Activated CD8-positive, alpha-beta memory T cell treated with anti-CD3 and anti-CD28 coated beads, Interleukin-2, amount 50 U/mL, for 1 hour (primary cell): ENCODE data around the gene TP53I13.
"Not testable (repeated sequence)": the region's sequence is repeated elsewhere in the genome, so short reads cannot be mapped to it uniquely, and the experiment has no call there.

Experiments
- DNase-seq: peaks from one replicate; pipeline ENCODE4 v3.0.0-alpha.2; 2020; ENCODE audit errors: extremely low read depth

TP53I13 gene, protein sequence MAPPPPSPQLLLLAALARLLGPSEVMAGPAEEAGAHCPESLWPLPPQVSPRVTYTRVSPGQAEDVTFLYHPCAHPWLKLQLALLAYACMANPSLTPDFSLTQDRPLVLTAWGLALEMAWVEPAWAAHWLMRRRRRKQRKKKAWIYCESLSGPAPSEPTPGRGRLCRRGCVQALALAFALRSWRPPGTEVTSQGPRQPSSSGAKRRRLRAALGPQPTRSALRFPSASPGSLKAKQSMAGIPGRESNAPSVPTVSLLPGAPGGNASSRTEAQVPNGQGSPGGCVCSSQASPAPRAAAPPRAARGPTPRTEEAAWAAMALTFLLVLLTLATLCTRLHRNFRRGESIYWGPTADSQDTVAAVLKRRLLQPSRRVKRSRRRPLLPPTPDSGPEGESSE

DNA sequence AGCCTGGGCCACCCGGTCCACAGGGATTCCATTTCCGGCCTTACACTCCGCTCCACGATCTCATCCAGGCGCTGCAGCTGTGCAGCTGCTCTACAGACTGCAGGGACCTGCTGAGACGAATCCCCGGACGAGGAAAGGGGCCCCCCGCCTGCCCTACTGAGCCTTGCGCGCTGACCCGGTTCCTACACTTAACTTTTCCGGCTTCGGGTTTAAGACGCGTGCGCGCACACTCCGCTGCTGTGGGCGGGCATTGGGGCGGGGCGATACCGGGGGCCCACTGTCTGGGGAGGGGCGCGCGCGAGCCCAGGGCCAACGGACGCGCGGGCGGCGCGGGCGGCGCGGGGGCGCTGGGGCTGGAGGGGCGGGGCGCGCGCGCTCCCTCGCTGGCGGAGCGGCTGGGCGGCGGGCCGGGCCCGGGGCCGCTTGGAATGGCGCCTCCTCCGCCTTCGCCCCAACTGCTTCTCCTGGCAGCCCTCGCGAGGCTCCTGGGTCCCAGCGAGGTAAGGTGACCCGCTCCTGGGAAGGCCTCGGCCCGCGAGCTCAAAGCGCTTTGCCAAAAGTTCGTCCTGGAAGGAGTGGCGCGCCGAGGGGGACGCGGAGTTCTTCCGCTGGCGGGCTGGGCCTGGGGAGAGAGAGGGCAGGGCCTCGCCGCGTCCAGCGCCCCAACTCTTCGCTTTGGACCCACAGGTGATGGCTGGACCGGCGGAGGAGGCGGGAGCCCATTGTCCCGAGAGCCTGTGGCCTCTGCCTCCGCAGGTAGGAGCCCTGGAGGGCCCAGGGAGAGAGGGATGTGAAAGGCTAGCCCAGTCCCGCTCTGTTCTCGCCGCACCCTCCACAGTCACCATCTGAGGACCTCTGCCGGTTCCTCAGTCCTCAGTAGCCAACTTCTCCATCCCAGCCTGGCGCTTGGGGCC lies at the start of gene TP53I13:
Gene TP53I13, plus strand, starts transcription at position 371 of the 914 bp plus-strand sequence. Its CDS starts 58 bp downstream, at position 429.
- peak; percentile 58 for DNase-seq

DNA sequence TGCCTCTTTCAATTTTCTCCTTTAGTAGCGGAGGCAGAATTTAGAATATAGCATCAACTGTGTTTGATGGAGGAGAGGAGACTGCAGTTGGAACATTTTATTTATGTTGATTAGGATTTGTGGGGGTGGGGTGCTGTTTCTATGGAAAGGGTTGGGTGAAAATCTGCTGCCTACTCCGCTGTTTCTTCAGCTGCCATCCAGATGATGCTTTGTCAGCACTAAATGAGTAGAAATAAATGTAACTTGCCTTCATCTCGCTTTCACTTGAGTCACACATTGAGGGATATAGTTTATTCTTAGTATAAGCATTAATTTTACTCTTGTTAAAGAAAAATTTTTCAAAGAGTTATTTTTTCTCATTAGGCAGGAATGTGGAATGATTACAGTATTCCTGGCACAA lies 43.8 kb upstream of the TP53I13 start:
- no peak for DNase-seq

DNA sequence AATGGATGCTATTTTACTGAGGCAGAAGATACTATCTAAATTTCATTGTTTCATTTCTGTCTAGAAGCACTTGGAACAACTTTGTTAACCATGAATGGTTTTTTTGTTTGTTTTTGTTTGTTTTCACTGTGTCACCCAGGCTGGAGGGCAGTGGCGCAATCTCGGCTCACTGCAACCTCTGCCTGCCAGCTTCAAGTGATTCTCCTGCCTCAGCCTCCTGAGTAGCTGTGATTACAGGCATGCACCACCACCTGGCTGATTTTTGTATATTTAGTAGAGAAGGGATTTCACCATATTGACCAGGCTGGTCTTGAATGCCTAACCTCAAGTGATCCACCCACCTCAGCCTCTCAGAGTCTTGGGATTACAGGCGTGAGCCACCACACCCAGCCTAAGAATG lies 42.2 kb upstream of the TP53I13 start:
- DNase-seq = no peak

DNA sequence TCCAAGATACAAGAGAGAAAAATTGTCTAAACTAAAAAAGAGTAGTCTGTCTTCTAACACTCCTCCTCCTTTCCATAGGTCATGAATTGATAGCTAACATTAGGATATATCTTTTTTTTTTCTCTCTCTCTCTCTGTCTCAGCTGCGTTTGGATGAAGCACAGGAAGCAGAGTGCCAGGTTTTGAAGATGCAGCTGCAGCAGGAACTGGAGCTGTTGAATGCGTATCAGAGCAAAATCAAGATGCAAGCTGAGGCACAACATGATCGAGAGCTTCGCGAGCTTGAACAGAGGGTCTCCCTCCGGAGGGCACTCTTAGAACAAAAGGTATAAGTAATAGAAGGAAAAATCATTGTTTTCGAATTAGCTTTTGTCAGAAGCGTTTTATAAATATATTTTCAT lies 34.5 kb upstream of the TP53I13 start:
- no peak for DNase-seq

DNA sequence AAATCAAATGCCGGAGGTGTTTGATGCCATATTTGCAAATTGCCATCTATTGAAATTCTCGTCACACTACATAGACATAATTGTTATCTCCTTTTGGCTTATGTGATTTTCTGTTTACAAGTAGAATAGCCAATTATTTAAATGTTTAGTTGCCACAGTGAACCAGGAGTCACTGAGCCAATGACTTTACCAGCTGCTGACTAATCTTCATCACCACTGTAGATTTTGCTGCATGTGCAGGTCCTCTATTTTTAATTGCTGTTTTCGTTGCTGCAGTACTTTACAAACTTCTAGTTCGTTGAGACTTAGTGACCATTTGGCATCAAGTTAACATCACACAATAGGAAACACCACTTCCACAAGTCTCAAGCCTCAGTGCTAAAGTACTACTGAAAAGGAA lies 24.4 kb upstream of the TP53I13 start:
- DNase-seq = no peak

DNA sequence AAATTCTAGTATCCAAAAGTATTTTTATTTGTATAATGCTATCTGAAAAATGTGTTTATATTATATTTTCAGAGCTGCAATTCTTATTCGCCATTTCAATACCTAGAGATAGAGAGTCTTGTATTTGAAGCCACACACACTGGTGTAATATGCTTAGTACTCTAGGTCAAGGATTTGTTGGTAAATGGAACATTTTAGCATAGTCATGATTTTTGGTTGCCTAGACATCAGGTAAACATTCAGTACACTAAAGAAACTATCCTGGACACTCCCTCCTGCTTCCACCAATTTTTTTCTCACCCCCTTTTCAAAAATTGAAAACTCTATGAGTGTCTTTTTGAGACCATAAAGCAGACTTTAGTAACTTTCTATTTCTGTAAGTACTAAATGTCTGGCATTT lies 22.4 kb upstream of the TP53I13 start:
- no peak for DNase-seq

DNA sequence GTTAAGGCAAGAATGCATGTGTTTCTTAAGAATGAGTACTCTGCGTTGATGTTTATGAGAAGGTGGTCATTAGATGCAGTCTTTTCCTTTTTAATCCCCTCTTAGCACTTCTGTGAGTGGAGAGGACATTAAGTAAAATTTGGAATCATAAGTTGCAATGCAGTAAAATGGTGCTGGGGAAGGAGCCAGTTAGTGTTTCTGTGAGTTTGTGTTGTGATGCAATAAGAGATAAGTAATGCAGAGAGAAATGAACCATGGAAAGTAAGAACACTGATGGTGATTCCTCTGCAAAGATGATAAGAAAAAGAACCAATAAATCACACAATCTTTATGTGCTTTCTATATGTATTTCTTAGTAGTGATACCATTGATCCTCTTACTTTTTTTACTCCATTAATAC lies 21.7 kb upstream of the TP53I13 start:
- no peak for DNase-seq

DNA sequence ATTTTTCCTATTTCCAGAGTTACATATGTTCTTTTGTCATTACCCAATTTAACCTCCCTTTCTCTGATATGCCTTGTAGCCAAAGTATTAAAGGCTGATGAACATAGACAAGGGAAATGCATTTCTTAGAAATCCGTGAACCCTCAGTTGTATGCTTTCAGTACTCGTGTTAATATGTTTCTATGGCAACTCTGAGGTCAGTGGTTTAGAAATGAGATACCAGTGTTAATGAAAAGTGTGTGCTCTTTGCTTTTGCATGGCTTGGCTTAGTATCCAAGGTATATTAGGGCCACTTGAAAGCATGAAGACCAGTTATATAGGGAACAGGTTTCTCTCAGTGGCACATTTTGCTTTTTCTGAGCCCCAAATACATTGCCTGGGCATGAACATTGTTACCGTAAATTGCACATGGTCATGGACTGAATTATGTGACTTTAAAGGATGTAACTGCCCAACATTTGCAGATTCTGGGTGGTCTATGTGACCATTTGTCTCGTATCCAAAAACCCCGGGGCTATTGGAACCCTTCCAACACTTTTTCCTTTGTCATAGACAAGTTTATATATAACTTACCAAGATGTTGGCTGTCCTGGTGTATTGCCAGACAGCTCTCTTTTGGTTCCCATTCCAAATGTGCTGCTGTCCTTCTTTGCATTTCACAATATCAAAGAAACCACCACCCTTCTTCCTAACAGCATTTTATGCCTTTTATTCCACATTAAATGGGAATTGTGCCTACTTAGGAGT lies 19.2 kb upstream of the TP53I13 start:
- no peak for DNase-seq

DNA sequence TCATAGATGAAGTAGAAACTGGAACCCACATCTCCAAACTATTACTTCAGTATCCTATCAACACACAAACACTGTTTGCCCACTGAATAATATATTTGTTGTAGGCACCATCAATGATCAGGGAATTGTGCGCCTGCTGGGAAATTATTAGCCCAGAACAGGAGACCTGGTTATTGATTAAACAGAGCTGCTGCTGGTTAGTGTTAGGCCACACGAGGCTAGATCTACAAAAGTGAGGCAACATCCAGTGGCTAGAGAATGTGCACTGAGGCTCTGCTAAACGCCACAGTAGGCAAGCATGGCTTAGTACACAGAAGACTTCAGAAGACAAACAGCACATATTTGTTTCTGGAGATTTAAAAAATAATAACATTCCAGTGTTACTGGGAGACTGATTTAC lies 12.7 kb upstream of the TP53I13 start:
- no peak for DNase-seq

DNA sequence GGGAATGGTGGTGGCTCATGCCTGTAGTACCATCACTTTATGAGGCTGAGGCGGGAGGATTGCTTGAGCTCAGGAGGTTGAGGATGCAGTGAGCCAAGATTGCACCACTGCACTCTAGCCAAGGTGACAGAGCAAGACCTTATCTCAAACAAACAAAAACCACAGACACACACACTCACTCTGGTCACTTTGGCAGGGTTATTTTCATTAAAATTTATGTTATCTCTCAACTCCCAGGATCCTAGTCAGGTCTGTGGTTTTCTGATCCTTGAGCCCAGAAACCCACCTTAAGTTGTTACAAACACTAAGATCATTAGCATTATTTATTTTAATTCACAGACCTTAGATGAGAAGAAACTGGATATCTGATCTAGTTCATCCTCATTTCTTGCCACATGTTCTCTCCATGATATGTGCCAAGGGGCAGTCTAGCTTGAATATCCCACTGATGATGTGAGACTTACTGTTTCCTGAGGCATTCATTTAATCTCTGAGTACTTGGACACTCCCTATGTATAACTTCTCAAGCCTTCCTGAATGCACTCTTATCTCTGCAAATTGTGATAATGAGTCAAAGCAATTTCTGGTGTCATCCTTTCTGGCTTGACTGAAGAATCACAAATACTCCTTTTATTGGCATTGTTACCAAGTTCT lies 11.3 kb upstream of the TP53I13 start:
- DNase-seq = no peak

DNA sequence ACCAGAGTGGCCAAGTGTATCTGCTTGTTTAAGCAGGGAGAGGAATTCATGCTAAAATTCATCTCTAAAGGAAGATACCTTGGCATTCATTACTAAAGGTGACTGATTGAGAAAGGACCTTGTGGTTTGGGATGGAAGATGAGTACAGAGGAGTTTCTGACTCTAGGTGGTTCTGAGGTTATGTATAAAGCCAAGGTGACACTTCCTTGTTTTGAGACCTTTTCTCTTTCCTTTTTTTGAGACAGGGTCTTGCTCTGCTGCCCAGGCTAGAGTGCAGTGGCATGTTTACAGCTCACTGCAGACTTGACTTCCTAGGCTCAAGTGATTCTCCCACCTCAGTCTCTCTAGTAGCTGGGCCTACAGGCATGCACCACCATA lies 10.8 kb upstream of the TP53I13 start:
- DNase-seq = no peak

DNA sequence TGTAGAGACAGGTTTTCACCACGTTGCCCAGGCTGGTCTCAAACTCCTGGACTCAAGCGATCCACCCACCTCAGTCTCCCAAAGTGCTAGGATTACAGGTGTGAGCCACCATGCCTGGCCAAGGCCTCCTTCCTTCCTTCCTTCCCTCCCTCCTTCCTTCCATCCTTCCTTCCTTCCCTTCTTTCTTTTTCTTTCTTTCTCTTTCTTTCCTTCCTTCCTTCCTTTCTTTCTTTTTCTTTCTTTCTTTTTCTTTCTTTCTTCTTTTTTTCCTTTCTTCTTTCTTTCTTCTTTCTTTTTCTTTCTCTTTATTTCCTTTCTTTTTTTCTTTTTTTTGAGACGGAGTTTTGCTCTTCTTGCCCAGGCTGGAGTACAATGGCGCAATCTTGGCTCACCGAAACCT lies 10.4 kb upstream of the TP53I13 start:
- DNase-seq = not testable (repeated sequence)

DNA sequence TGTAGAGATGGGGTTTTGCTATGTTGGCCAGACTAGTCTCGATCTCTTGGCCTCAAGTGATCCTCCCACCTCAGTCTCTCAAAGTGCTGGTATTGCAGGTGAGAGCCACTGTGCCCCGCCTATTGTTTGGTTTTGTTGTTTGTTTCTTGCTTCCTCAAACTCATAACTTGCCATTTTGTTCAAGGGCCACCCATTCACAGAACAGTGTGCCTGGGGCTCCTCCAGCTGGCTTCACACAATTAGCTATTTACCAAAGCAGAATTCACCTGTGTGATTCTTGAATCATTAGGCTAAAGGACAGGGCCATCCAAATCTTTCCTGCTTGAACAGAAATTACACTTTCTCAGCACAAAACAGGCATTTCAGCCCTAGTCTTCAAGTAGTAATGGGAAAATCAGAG lies 8.9 kb upstream of the TP53I13 start:
- no peak for DNase-seq

DNA sequence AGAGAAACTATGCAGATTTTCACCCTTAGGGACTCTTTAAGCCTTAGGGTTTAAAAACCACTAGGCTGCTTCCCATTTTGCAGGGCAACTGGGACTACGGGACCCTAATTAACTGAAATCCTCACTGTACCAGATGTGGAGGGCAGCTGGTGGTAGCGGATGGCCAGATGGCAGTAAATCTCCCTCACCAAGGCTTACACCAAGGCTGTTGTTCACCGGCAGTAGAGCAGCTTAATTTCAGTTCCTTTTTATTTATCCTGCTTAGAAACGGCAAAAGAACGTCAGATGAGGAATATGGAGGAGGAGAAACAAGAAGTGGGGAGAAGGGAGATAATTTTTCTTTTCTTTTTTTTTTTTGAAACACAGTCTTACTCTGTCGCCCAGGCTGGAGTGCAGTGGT lies 8.2 kb upstream of the TP53I13 start:
- no peak for DNase-seq

DNA sequence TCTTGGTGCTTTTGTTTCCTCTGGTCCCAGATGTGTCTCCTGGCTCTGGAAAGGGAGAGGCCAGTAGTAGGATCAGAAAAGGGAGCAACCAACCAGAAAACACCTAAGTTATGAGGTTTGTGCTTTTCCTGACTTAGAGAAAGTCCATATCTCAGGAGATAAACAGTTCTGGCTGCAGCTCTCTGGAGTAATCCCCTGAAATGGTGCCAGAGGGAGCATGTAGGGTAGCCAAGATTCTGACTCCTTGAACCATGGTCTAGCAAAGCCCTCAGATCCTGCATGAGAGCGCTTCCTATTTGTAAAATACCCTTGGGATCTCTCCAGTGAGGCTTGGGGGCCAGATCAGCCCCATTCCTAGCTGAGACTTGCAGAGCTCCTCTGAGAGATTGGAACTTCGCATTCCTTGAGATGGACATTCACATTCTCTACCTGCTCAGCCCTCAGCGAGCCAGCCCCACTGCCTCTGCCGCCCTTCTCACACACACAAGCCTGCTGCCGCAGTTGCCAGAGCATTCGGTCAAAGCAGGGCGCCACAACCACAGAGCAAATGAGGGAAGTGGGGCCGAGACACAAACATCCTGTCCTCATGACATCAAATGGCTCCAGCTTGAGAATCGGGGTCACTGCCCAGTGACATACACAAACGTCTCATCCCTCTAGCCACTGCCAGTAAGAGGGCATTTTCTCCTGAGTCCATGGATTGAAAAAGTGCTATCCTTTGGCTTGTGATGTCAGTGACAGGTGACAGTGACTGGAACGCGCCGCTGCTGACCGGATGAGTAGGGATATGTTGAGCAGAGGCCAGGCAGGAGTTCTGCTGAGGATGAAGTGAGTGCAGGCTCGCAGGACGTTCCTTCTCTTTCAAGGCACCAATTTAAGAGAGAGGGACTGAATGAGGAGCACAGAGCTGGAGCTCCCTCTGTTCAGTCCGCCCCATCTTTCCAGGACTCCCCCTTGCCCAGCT lies 6.7 kb upstream of the TP53I13 start:
- DNase-seq = no peak

DNA sequence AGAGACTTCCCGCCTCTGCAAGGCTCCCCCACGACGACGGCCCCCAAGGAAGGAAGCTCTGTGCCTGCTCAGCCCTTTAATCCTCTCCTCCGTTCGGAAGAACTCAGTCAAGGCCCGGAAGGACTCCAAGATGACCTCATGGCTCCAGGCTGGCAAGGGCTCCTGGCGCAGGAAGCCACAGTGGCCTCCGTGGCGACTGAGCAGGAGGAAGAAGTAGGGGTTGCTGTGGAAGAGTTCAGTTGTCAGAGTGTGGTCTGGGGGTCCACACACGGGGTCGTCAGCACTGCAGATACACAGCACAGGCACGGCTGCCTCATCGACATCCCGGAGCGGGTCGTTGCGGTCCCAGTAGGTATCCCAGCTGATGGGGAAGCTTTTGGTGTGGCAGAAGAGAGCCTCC lies 5.9 kb upstream of the TP53I13 start:
- no peak for DNase-seq

DNA sequence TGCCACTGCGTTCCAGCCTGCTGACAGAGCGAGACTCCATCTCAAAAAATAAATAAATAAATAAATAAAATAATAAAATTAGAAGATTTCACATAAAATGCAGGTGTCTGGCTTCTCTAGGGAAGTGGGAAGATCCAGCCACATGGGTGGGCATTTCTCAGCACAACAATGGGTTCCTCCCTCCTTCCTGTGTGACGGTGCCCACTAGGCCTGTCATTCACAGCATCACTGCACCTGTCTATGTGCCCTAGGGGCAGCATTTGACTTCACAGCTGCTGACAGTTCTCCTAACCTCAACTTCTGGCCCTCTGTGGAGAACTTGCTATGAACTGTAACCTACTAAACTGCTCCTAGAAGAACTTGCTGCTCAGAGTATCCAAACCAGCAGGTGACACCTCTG lies 4.7 kb upstream of the TP53I13 start:
- DNase-seq = no peak

DNA sequence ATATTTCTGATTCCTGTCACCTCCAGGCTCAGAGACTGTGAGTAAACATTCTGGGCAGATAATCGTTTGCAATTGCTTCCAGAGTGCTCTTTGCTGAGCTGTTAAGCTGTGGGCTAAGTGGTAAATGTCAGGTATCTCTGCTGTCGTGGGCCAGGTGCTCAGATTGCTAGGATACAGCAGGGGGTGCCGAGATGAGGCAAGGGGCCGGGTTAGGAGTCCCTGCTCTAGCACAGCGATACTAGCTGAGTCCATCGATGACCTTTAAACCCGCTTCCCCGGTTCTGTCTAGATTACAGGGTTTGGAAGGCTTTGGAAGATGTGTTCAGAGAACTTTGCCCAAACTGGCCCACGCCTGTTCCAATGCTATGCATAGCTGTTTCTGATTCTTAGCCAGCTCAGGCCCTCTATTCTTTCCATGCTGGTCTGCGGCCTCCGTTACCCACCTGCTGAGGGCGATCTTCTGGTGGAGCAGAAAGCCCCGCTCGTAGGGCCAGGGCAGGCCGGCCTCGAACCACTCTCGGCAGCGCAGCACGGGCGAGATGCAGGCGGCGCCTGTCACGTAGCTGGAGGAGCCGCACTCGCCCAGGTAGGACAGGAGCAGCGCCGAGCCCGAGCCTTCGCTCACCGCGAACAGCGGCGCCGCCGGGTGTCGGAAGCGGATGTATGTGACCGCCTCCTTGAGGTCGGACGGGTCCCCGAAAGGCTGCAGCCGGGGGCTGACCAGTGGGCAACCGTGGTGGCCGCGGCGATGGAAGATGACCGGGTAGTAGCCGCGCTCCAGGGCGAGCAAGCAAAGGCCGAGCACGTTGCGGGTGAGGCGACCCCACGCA lies 2.6 kb upstream of the TP53I13 start:
- no peak for DNase-seq

DNA sequence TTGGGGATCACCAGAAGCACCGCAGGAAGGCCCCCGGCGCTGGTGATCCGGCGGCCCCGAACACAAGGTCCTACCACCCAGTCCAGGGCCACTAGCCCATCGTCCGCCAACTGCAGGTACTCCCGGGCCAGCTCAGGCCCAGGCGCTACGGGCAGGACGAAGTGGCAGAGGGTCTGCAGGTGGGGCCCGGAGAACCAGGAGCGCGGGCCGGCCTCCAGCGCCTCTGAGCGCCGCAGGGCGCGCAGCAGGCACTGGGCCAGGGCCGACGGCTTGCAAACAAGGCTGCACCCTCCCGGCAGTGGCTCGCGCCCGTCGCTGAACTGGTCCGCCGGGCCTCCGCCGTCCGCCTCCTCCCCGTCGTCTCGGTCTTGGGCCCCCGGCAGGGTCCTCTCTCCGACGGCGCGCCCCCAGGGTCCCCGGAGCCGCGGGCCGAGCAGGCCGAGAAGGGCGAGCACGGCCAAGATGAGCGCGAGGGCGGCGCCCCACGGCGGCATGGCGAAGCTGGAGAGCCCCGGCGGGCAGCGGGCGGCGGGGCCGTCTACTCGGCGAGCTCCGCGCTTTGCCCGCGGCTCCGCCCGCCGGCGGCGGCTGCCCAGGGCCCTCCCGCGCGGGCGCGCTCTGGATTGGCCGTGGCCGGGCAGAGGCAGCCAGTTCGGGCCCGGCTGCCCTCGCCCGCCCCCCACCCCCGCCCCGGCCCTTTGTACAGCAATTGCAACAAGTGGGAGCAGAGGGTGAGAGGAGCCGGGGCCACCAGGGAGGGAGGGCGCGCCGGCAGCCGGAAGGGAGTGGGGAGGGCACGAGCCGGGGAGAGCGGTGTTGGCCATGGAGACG lies 1.8 kb upstream of the TP53I13 start, which contains the start of gene ABHD15:
Gene ABHD15, minus strand, starts transcription at position 565 of the 831 bp plus-strand sequence. Its CDS starts 71 bp downstream, at position 494.
- no peak for DNase-seq
